ENCODE results near the gene POU2F3. TPM values are rescaled to one million over a fixed set of nuclear protein-coding genes. Genes with fewer than 3 reads are reported as not detected.
A peak's percentile ranks its signal among the peaks of the same experiment; 100 is the strongest.

Gene POU2F3
- polyA plus RNA-seq, 1 donor (not counting 4 experiments of a cell fraction or from before 2014, with no cell fraction given) = 0.96 TPM

- Histone ChIP-seq H3K4me2 (ENCODE audit: control insufficient read depth, extremely low read depth, insufficient read depth, low read depth, low read length) (peak overlapping the region; percentile 68), H3K79me2 (ENCODE audit: control insufficient read depth, insufficient read depth, low read length) (no peaks in the 10 kb centered on the region), H3K9me1 (ENCODE audit: control insufficient read depth, extremely low read depth, insufficient read depth, low read length) (no peaks in the 10 kb centered on the region), H3K4me3 (ENCODE audit: control insufficient read depth in 2 of 3, extremely low read depth in 1 of 3, insufficient read depth in 2 of 3, low read depth in 1 of 3, low read length in 3 of 3) (peak overlapping the region in 1 of 3 experiments; percentile 19), H3K9ac (ENCODE audit: control insufficient read depth, extremely low read depth, insufficient read depth, low read length) (peak overlapping the region; percentile 45), H3K36me3 (ENCODE audit: control insufficient read depth in 2 of 2, extremely low read depth in 1 of 2, insufficient read depth in 2 of 2, low read length in 2 of 2) (no peaks in the 10 kb centered on the region), H3K27ac (ENCODE audit: control insufficient read depth, insufficient read depth, low read length) (peak overlapping the region; percentile 83), H3K9me3 (ENCODE audit: control insufficient read depth, low read depth, low read length) (no peaks in the 10 kb centered on the region), H4K20me1 (ENCODE audit: control insufficient read depth, extremely low read depth, insufficient read depth, low read length) (no peaks in the 10 kb centered on the region), H3K4me1 (ENCODE audit: control insufficient read depth, extremely low read depth, insufficient read depth, low read length) (peaks cover 21% of the 10 kb centered on the region), H2AFZ (ENCODE audit: control insufficient read depth, low read length) (peak overlapping the region; percentile 57), H3K27me3 (ENCODE audit: control insufficient read depth, extremely low read depth, insufficient read depth, low read length) (peaks cover 4% of the 10 kb centered on the region)
- dilution Hi-C loops (cut with MboI; ENCODE audit: extremely low pct_ligation_motif_present, low sequenced_read_pairs) = no loop called here
- FAIRE-seq (no peak), DNase-seq (ENCODE audit: low read depth, low spot score) (peak; percentile 48)
- TF ChIP-seq CTCF (optimal IDR thresholded peaks at IDR 0.05 in 1 of 3, IDR thresholded peaks at IDR 0.05 in 1 of 3, conservative IDR thresholded peaks at IDR 0.05 in 1 of 3; ENCODE audit: extremely low read depth in 1 of 3, insufficient read depth in 2 of 3, low read length in 3 of 3) = no peak
- TF ChIP-seq EZH2 (IDR thresholded peaks at IDR 0.05; ENCODE audit: low read length) = no peak
These were observed 31.7 kb downstream of the POU2F3 start for GRCh38 chr11:120271672-120272071.

GRCh38 chr11:120272303-120272702 is 32.4 kb downstream of the POU2F3 start:
- no peaks in the 10 kb centered on the region for H4K20me1 ChIP-seq (ENCODE audit: control insufficient read depth, extremely low read depth, insufficient read depth, low read length)
- peak; percentile 76 for DNase-seq (ENCODE audit: low read depth, low spot score)
- TF ChIP-seq CTCF (optimal IDR thresholded peaks at IDR 0.05 in 1 of 3, IDR thresholded peaks at IDR 0.05 in 1 of 3, conservative IDR thresholded peaks at IDR 0.05 in 1 of 3; ENCODE audit: extremely low read depth in 1 of 3, insufficient read depth in 2 of 3, low read length in 3 of 3) = no peak
- H3K9ac ChIP-seq (ENCODE audit: control insufficient read depth, extremely low read depth, insufficient read depth, low read length) = peak overlapping the region; percentile 45
- dilution Hi-C loops (cut with MboI; ENCODE audit: extremely low pct_ligation_motif_present, low sequenced_read_pairs) = no loop called here
- no peaks in the 10 kb centered on the region for H3K9me1 ChIP-seq (ENCODE audit: control insufficient read depth, extremely low read depth, insufficient read depth, low read length)
- FAIRE-seq = peak; percentile 96
- H2AFZ ChIP-seq (ENCODE audit: control insufficient read depth, low read length) = peak overlapping the region; percentile 85
- peak overlapping the region; percentile 68 for H3K4me2 ChIP-seq (ENCODE audit: control insufficient read depth, extremely low read depth, insufficient read depth, low read depth, low read length)
- peaks cover 21% of the 10 kb centered on the region for H3K4me1 ChIP-seq (ENCODE audit: control insufficient read depth, extremely low read depth, insufficient read depth, low read length)
- no peaks in the 10 kb centered on the region for H3K79me2 ChIP-seq (ENCODE audit: control insufficient read depth, insufficient read depth, low read length)
- H3K4me3 ChIP-seq (ENCODE audit: control insufficient read depth in 2 of 3, extremely low read depth in 1 of 3, insufficient read depth in 2 of 3, low read depth in 1 of 3, low read length in 3 of 3) = no peak overlapping the region
- H3K9me3 ChIP-seq (ENCODE audit: control insufficient read depth, low read depth, low read length) = no peaks in the 10 kb centered on the region
- no peaks in the 10 kb centered on the region for H3K36me3 ChIP-seq (ENCODE audit: control insufficient read depth in 2 of 2, extremely low read depth in 1 of 2, insufficient read depth in 2 of 2, low read length in 2 of 2)
- H3K27ac ChIP-seq (ENCODE audit: control insufficient read depth, insufficient read depth, low read length) = peak overlapping the region; percentile 83
- H3K27me3 ChIP-seq (ENCODE audit: control insufficient read depth, extremely low read depth, insufficient read depth, low read length) = peaks cover 2% of the 10 kb centered on the region

Data from keratinocyte (primary cell).